T-helper 17 cell (primary cell): Measurements from ENCODE around the gene DDX11. TPM values are rescaled to one million over a fixed set of nuclear protein-coding genes. Genes with fewer than 3 reads are reported as not detected.
"Not testable (repeated sequence)": the region's sequence is repeated elsewhere in the genome, so short reads cannot be mapped to it uniquely, and the experiment has no call there.

Source experiments
- ATAC-seq: fragments of 150-1000 bp; cut with Tn5 transposase; 2 replicates; pipeline ENCODE4 v1.10.0; 2021; ENCODE audit warnings: mild to moderate bottlenecking, moderate library complexity
- DNase-seq, 3 donors: peaks; one replicate each; pipeline versions ENCODE4 v3.0.0 to v3.0.0-alpha.2; 2020 to 2021
- H3K9me3 ChIP-seq: one replicate; pipeline ENCODE4 v1.7.0; 2013; ENCODE audit warnings: low read length, mild to moderate bottlenecking; ENCODE audit not compliant: control insufficient read depth, poor library complexity, severe bottlenecking
- H3K27ac Mint-ChIP-seq: one replicate; pipeline ENCODE4 v1.8.0; 2022; ENCODE audit warnings: mild to moderate bottlenecking, moderate library complexity, mixed read lengths
- H3K27me3 Mint-ChIP-seq: one replicate; pipeline ENCODE4 v1.8.0; 2022; ENCODE audit warnings: mixed read lengths
- H3K36me3 Mint-ChIP-seq: one replicate; pipeline ENCODE4 v1.8.0; 2022; ENCODE audit warnings: low read depth, mixed read lengths
- H3K4me1 Mint-ChIP-seq: one replicate; pipeline ENCODE4 v1.8.0; 2022; ENCODE audit warnings: mild to moderate bottlenecking, mixed read lengths
- H3K4me3 Mint-ChIP-seq: one replicate; pipeline ENCODE4 v1.8.0; 2022; ENCODE audit warnings: mild to moderate bottlenecking, moderate library complexity, mixed read lengths
- total RNA-seq, 4 donors: library from RNA in 2 of 4; stranded (reverse) in 2 of 4; gene quantifications; one replicate each; pipeline ENCODE4 v1.2.3 and lab custom pipeline; 2022 to 2026

The DDX11 gene
- 10 to 100 TPM; 53.6 to 66.3 TPM for total RNA-seq
- total RNA-seq (lab: John Stamatoyannopoulos, UW), result 43.6 to 51.5 reads per million in 2 donors

DNA sequence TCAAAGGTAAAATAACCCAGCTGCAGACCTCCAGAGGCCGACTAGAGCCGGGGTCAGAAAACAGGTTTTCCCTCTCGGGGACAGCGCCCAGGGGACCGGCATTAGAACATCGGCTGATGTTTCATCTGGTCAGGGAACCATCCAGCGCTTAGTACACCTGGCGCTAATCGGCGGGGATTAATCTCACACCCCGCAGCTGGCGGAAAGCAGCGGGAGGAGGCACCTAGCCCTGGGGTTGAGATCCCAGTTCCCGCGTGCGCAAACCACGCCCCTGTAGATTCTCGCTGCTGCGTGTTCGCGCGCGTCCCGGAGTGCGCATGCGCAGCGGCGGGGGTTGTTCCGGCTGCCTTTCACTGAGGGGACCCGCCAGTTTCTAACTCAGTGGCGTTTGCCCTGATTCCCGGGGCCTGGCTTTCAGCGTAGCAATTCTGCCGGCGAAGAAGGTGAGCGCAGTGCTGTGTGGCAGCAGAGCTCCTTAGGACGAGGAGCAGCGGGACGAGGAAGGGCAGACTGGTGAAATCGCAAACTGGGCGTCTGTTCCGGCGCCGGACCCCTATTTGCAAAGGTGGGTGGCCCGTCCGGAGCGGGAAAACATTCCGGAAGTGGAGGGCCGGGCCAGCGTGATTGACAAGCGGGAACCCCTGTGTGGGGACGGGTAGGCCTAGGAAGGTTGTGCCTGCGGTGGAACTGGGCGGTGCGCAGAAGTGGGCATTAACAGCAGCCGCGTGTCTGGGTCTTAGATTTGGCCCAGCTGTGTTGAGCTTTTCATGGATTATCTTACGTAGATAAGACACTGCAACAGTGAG, at the start of gene DDX11:
TSS of gene DDX11 (plus strand) at position 334 of the 806 bp plus-strand sequence. CDS start 4,534 bp downstream, outside the sequence.
- DNase-seq (peak; percentile 84 to 87 (median 84)), ATAC-seq (peak; percentile 84)
- peak within 1 kb of the TSS; percentile 96 for H3K4me3 Mint-ChIP-seq
- H3K9me3 ChIP-seq, H3K36me3 Mint-ChIP-seq, H3K27me3 Mint-ChIP-seq: not testable (repeated sequence)
- H3K4me1 Mint-ChIP-seq, result peaks cover 21% of the 10 kb centered on the region
- peak within 1 kb of the TSS; percentile 98 for H3K27ac Mint-ChIP-seq

DNA sequence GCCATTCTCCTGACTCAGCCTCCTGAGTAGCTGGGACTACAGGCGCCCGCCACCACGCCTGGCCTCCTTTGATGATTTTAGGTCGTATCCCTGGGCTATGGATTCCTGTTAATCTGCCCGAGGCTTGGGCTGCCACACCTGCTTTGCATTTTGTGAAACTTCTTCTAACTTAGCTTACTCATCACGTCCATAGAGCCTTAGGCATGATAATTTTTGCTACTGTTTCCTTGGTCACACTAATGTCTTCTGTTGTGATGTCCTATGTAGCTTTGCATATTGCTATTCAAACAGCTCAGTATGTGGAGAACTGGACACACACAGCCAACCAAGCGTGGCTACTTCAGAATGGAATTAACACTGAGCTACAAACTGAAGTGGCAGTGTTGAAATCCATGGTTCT, 47.5 kb upstream of the DDX11 start:
- no peak for DNase-seq
- Mint-ChIP-seq H3K4me1 (no peaks in the 10 kb centered on the region), H3K27me3 (peaks cover 33% of the 10 kb centered on the region), H3K4me3 (no peak overlapping the region), H3K27ac (no peak overlapping the region), H3K36me3 (peaks cover 2% of the 10 kb centered on the region)
- no peak for ATAC-seq
- H3K9me3 ChIP-seq, result no peaks in the 10 kb centered on the region

GRCh38 chr12:31027006-31027405, 46.7 kb upstream of the DDX11 start:
- H3K36me3 Mint-ChIP-seq, H3K4me3 Mint-ChIP-seq, H3K9me3 ChIP-seq, ATAC-seq, H3K27ac Mint-ChIP-seq, DNase-seq, H3K4me1 Mint-ChIP-seq: not testable (repeated sequence)
- peaks cover 29% of the 10 kb centered on the region for H3K27me3 Mint-ChIP-seq

GRCh38 chr12:31029468-31029867, 44.2 kb upstream of the DDX11 start:
- no peaks in the 10 kb centered on the region for H3K4me1 Mint-ChIP-seq
- ATAC-seq, result no peak
- no peak overlapping the region for H3K4me3 Mint-ChIP-seq

GRCh38 chr12:31029916-31030562, 43.6 kb upstream of the DDX11 start:
- Mint-ChIP-seq H3K27me3 (peaks cover 27% of the 10 kb centered on the region), H3K4me1 (no peaks in the 10 kb centered on the region), H3K36me3 (no peaks in the 10 kb centered on the region), H3K4me3 (no peak overlapping the region), H3K27ac (no peak overlapping the region)
- ATAC-seq (no peak), DNase-seq (no peak)
- no peaks in the 10 kb centered on the region for H3K9me3 ChIP-seq

More at GRCh38 chr12:31029468-31029867, 44.2 kb upstream of the DDX11 start:
- H3K36me3 Mint-ChIP-seq, result no peaks in the 10 kb centered on the region
- no peak overlapping the region for H3K27ac Mint-ChIP-seq
- H3K9me3 ChIP-seq, result no peaks in the 10 kb centered on the region
- DNase-seq, result no peak
- H3K27me3 Mint-ChIP-seq, result peaks cover 27% of the 10 kb centered on the region

- peaks cover 3% of the 10 kb centered on the region for H3K4me1 Mint-ChIP-seq
- no peaks in the 10 kb centered on the region for H3K36me3 Mint-ChIP-seq
- DNase-seq (no peak), ATAC-seq (no peak)
- peaks cover 45% of the 10 kb centered on the region for H3K27me3 Mint-ChIP-seq
- no peak overlapping the region for H3K4me3 Mint-ChIP-seq
- H3K9me3 ChIP-seq, result no peaks in the 10 kb centered on the region
- no peak overlapping the region for H3K27ac Mint-ChIP-seq
Measured at GRCh38 chr12:31031951-31032335, 41.7 kb upstream of the DDX11 start.

DNA sequence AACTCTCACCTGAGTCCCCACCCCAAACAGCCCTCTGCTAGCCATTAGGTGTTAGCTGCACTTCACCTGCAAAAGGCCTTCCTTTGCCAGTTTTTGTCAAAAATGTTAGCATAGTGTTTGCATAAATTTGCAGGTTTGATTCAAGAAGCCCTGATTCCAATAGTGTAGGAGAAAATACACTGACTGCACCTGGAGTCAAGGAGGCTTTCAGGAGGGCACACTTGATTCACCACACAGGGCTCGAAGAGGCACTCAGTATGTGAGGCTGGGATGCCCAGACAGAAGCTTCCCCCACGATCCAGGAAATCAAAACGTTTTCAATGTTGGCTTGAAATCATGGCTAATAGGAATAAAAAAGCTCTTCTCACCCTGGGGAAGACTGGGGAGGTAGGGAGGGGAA, 40.5 kb upstream of the DDX11 start:
- peaks cover 56% of the 10 kb centered on the region for H3K27me3 Mint-ChIP-seq
- H3K36me3 Mint-ChIP-seq, result no peaks in the 10 kb centered on the region
- ATAC-seq, result no peak
- no peak overlapping the region for H3K4me3 Mint-ChIP-seq
- peaks cover 3% of the 10 kb centered on the region for H3K4me1 Mint-ChIP-seq
- H3K9me3 ChIP-seq, result no peaks in the 10 kb centered on the region
- no peak for DNase-seq
- no peak overlapping the region for H3K27ac Mint-ChIP-seq

DNA sequence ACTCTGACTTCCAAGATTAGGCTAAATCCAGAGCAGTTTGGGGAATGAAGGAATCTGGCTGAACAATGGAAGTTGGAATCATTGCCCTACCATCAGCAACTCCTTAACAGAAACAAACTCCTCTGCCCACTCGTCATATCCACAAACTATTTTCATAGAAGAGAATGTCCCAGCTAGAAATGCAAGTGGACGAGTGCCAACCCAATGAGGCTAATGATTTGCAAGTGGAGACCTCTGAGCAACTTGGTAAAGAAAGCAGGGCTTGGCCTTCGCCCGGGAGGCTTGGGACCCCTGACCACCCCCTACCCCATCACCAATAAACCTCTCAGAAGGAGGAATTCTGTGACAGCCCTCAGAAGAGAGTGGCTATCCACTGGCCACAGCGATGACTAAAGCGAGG, 40.0 kb upstream of the DDX11 start:
- H3K4me3 Mint-ChIP-seq, result no peak overlapping the region
- DNase-seq (no peak), ATAC-seq (no peak)
- no peaks in the 10 kb centered on the region for H3K9me3 ChIP-seq
- no peak overlapping the region for H3K27ac Mint-ChIP-seq
- no peaks in the 10 kb centered on the region for H3K36me3 Mint-ChIP-seq
- H3K4me1 Mint-ChIP-seq, result peaks cover 3% of the 10 kb centered on the region
- H3K27me3 Mint-ChIP-seq, result peaks cover 61% of the 10 kb centered on the region

DNA sequence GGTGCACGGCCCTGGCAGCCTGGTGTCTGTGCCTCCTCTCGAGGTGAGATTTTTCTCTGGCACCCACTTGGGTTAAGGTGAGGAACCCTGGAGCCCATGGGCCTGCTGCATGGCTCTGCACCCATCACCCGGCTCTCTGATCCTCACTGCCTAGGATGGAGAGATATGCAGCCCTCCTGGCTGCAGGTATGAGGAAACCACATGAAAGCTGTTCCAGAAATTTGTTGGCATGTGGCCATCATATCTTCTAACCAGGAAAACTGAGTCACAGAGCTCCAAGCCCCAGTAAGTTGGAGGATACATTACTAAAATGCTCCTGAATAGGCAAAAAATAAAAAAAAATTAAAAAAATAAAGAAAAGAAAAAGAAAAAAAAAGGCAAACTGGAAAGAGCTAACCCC, 39.3 kb upstream of the DDX11 start:
- peaks cover 59% of the 10 kb centered on the region for H3K27me3 Mint-ChIP-seq
- H3K4me3 Mint-ChIP-seq, result no peak overlapping the region
- H3K9me3 ChIP-seq, result no peaks in the 10 kb centered on the region
- H3K4me1 Mint-ChIP-seq, result peaks cover 3% of the 10 kb centered on the region
- H3K36me3 Mint-ChIP-seq, result no peaks in the 10 kb centered on the region
- no peak overlapping the region for H3K27ac Mint-ChIP-seq
- no peak for DNase-seq
- no peak for ATAC-seq

- DNase-seq, result no peak
- Mint-ChIP-seq H3K36me3 (no peaks in the 10 kb centered on the region), H3K4me3 (no peak overlapping the region), H3K4me1 (peaks cover 3% of the 10 kb centered on the region), H3K27ac (no peak overlapping the region), H3K27me3 (peaks cover 56% of the 10 kb centered on the region)
- ATAC-seq, result no peak
- H3K9me3 ChIP-seq, result no peaks in the 10 kb centered on the region
Measured at GRCh38 chr12:31035226-31035625, 38.4 kb upstream of the DDX11 start.

DNA sequence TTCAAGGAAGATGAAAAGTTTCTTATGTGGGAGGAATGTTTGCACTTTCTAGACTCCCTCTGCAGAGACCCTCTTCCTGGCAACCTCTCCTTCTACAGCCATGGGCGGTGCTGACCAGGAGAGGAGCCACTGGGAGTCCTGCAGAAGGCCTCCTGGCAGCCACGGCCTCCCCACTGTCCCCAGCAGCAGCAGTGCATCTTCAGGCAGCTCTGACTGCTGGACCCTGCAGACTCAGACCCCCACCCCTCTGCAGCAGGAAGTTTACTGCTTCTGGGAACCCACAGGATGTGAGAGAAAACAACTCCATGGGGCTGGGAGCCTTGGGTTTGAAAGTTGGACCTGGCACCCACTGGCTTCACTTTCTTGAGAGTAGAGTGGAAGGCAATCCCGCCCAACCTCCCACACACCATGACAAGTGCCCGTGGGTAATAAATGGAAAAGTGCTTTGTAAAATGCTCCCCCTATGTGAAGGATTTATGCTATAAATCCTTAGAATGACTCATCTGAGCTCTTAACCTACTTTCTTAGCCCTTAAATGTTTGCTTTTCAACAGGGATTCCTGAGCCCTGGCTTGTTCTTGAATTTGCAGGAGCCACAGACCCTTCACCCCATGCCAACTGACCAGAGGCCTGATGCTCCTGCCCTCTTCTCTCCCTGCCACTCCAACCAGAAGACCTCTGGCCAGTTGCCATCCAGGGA, 37.5 kb upstream of the DDX11 start:
- no peaks in the 10 kb centered on the region for H3K9me3 ChIP-seq
- no peaks in the 10 kb centered on the region for H3K36me3 Mint-ChIP-seq
- peaks cover 51% of the 10 kb centered on the region for H3K27me3 Mint-ChIP-seq
- H3K4me1 Mint-ChIP-seq, result peaks cover 3% of the 10 kb centered on the region
- no peak overlapping the region for H3K27ac Mint-ChIP-seq
- ATAC-seq (no peak), DNase-seq (no peak)
- H3K4me3 Mint-ChIP-seq, result no peak overlapping the region

DNA sequence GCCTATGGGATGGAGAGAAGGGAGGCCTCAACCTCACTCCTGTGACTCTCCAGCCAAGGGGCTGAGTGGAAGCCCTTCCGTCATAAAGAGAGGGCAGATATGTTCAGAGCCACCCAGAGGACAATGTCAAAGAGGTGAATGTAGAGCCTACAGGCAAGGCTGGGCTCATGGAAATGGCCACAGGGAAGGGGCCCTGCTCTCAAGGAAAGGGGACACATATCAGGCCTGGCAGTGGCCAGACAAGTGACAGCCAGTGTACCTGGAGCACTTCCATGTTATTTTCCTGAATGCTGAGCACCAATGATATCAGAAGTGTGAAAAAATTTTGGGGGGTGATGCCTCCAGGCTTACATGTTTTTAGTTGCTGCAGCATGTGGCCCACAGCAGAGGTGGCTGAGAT, 36.6 kb upstream of the DDX11 start:
- Mint-ChIP-seq H3K4me3 (no peak overlapping the region), H3K27ac (no peak overlapping the region), H3K4me1 (peaks cover 3% of the 10 kb centered on the region), H3K27me3 (peaks cover 47% of the 10 kb centered on the region), H3K36me3 (no peaks in the 10 kb centered on the region)
- H3K9me3 ChIP-seq, result no peaks in the 10 kb centered on the region
- no peak for ATAC-seq
- no peak for DNase-seq

DNA sequence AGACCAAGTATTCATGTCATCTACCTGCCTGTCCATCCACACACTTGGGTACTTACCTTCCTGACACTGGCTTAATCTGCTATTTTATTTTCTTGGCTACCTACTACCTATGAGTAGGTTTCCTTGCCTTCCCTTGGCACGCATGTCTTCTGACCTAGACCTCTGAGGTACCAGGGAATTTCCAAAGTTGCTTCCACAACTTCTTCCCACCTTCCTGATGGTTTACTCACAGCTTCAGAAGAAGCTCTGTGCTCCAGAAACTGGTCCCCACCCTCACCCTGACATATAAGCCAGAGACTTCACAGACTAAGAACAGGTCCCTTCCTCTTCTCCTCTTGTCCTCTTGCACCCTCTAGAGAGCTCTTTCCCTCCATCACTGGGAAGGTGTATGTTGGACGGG, 35.7 kb upstream of the DDX11 start:
- Mint-ChIP-seq H3K4me1 (peaks cover 3% of the 10 kb centered on the region), H3K4me3 (no peak overlapping the region), H3K36me3 (no peaks in the 10 kb centered on the region), H3K27me3 (peaks cover 45% of the 10 kb centered on the region), H3K27ac (no peak overlapping the region)
- ATAC-seq (no peak), DNase-seq (no peak)
- no peaks in the 10 kb centered on the region for H3K9me3 ChIP-seq
